HG03439 (cell line): ENCODE data around the gene PPP4R2.

Experiments
- ATAC-seq: cut with Tn5 transposase; IDR thresholded peaks from one replicate; pipeline ENCODE4 v1.9.1; 2021; ENCODE audit warnings: mild to moderate bottlenecking, moderate library complexity; ENCODE audit not compliant: unreplicated experiment

PPP4R2 gene

DNA sequence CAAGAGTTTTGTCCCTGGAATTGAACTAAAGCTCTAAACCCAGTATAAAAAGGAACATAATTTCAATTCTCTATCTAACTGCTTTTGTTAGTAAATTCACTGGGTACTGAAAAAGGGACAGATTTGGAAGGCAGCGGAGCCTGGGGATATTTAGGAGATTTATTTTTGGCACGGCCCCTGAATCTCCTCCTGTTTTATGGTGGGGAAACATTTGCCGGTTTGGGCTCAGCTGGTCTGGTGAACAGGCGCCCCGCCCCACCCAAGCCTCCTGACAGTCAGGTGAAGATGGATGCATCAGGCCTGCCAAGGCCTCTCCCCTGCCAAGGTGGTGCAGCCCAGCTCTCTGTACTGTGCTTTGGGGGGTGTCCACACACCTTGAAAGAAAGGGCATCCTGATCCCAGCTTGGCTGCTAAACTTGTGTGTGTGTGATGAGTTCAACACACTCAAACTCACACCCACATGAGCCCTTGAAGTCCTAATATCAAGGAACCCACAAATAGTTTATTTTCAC is 111.1 kb downstream of the PPP4R2 start:
- no peak for ATAC-seq

- no peak for ATAC-seq
Measured at GRCh38 chr3:73108750-73109149, 112.1 kb downstream of the PPP4R2 start.

- ATAC-seq: no peak
Measured at GRCh38 chr3:73110530-73110929, 113.9 kb downstream of the PPP4R2 start.

- no peak for ATAC-seq
Measured at GRCh38 chr3:73114711-73115110, 118.1 kb downstream of the PPP4R2 start.

DNA sequence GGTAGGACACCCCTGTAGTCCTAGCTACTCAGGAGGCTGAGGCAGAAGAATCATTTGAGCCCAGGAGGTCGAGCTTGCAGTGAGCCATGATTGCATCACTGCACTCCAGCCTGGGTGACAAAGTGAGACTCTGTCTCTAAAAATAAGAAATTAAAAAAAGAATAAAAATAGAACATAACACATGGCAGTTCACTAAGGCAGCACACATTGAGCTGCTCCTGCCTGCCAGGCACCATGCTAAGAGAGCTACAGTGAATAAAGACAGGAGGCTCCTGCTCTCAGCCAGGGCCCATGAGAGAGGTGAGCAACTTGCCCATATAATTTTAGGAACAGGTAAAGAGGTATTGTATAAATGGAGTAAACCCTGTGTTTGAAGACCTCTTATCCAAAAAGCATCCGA is 119.2 kb downstream of the PPP4R2 start:
- no peak for ATAC-seq
